GM12873 (cell line): ENCODE measurements around the gene NGB.

Experiments
- TF ChIP-seq, protein P1 (sequence below): IDR thresholded peaks from 2 replicates; pipeline ENCODE4 v1.5.1; 2012; ENCODE audit warnings: low read depth, mild to moderate bottlenecking, moderate library complexity, low read length, control low read depth; ENCODE audit not compliant: insufficient read depth; ENCODE audit errors: missing control alignments

NGB gene

DNA sequence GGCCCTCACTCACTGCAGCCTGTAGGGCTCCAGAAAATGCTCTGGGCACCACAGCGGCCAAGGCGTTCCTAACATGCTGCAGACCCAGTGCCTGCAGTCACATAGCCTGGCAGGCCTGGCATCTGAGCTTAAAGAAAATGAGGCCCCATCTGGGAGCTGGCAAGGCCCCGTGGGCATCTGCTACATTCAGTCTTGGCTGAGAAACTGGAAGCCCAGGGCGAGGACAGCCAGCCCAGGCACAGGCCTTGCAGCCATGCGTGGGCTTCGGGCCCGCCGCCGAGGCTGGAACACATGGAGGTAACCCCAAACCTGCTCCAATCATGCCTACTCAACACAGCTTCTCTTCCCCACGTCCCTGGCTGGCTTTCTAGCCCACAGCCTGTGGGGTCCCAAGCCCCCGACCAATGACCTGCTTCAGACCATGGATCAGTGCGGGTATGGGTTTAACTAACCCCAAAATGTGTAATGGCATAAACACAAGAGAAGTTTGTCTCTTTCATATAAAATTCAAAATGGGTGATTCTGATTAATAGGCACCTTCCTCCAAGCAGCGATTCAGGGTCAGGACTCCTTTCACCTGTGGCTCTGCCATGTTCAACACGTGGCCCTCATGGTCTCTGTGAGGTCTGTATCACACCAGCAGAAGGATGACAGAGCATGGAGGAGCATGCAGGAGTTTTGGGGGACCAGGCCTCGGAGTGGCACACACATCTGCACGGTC is 6.4 kb downstream of the NGB start:
- TF ChIP-seq, protein P1, sequence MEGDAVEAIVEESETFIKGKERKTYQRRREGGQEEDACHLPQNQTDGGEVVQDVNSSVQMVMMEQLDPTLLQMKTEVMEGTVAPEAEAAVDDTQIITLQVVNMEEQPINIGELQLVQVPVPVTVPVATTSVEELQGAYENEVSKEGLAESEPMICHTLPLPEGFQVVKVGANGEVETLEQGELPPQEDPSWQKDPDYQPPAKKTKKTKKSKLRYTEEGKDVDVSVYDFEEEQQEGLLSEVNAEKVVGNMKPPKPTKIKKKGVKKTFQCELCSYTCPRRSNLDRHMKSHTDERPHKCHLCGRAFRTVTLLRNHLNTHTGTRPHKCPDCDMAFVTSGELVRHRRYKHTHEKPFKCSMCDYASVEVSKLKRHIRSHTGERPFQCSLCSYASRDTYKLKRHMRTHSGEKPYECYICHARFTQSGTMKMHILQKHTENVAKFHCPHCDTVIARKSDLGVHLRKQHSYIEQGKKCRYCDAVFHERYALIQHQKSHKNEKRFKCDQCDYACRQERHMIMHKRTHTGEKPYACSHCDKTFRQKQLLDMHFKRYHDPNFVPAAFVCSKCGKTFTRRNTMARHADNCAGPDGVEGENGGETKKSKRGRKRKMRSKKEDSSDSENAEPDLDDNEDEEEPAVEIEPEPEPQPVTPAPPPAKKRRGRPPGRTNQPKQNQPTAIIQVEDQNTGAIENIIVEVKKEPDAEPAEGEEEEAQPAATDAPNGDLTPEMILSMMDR: no peak

DNA sequence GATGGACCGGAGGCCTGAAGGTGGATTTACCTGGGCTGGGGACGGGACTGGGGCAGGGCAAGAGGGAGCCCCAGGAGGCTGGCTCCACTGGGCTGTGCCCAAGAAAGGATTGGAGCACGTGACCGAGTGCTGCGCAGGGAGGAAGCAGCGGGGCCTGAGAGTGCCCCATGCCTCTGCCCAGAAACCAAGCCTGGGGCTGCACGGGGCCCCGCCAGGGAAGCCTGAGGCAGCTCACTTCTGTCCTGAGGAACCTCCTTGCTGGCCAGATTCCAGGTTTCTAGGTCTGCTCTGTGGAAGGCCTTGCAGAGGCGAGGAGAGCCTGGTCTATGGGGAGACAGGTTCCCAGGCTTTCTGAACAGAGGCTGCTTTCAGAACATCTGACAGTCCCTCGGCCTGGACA is 10.4 kb downstream of the NGB start:
- TF ChIP-seq, protein P1: no peak

DNA sequence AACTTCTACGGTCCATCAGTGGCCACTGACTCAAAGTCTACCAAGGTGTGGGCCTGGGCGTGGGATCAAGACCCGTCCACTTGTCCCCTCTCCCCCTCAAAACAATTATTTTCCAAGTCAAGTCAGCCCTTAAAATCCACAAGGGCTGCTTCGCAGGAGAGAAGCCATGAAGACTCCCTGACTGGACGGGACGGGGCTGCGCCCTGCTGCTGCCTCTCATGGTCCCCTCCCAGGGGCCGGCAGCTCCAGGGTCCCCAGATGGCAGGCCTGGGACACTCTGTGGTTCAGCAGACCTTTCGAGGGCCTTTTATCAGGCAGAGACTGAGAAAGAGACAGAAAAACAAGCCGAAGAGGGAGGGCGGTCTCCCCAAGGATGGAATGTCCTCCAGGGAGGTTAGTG is 10.8 kb downstream of the NGB start:
- TF ChIP-seq, protein P1: no peak

DNA sequence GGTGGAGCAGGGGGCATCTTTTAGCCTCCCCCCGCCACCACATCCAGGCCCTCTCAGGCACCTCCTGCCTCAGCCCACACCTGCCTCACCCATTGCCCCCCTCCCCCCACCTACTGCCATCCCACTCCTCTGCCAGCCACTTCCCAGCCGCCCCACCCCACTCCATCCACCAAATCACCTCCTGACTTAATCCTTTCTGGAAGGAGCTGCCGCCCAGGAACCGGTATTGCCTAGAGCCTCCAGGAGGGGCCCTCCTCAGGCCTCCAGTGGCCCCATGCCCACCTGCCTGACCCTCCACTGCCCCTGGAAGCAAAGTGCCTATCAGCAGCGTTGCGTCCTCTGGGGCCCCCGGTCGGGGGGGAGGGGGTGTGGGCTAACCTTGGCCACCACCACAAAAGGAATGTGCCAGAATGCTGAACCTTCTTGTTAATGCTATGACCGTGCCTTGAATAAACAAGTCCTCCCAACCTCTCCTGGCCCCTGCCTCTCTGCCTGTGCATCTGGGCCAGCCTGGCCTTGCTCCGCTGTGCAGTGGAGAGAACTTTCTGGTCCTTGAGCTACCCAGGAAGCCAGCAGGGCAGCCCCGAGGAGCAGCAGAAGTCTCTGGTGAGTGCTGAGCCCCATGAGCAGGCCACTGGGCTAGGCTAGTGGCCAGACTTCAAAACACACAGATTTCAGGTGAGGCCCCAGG is 11.8 kb downstream of the NGB start:
- TF ChIP-seq, protein P1: no peak

DNA sequence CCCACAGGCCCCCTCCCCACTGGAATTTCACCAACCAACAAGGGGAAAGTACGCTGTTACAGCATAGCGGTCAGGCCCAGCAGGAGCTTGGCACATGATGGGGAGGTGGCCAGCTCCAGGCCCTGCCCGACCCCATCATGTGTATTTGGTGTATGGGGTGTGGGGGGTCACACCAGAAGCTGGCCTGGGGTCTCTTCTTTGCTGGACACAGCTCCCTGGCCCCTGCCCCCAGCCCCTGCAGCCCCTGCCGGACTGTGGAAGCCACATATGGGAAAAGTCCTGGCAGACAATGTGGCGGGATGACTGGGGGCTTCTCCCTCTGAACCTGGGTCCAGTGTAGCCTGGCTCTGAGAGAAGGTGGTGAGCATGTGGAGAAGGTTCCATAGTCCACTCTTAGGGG is 12.4 kb downstream of the NGB start:
- TF ChIP-seq, protein P1: no peak

DNA sequence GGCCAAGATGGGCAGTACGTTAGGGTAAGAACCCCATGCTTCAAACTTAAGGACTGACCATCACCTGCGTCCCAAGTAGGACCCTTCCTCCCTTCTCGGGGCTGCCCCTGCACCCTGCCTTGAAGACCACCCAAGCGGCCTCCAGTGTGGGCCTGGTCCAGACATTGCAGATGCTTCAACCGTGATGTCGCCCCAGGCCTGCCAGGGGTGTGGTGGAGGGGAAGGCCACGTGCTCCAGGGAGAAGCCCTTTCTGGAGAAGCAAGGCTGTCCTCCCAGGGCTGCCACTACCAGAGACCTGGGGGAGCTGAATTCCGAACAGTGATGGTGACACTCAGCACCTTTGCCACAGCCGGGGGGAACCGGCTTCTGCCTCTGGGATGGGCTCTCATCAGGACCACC is 13.3 kb downstream of the NGB start:
- TF ChIP-seq, protein P1: no peak

DNA sequence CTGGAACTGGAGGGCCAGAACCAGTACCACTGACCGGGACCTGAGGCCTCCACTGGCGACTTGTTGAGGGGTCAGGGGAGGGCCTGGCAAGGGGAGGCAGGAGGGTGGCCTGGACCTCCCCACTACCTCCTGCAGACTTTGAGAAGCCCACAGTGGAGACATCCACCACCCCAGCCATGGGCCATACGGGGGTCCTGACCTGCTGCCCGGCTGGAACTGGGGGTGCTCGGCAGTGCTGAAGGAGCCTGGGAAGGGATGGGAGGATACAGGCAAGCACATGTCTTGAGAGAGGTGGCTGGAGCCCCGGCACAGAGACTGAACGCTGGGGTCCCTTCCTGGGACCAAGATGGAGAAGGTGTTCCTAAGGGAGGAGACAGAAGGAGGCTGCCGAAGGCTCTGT is 14.3 kb downstream of the NGB start:
- TF ChIP-seq, protein P1: no peak
